Psoas muscle (tissue), 8 donors: Measurements from ENCODE around the gene RNF26. TPM values are rescaled to one million over a fixed set of nuclear protein-coding genes. Genes with fewer than 3 reads are reported as not detected.
"Not testable (repeated sequence)": the region's sequence is repeated elsewhere in the genome, so short reads cannot be mapped to it uniquely, and the experiment has no call there.

ENCODE experiments used
- ATAC-seq, 4 donors: fragments of 200-7000 bp; cut with Tn5 transposase; one replicate each; pipeline ENCODE4 v1.9.1; 2020; ENCODE audit warnings: moderate library complexity in 3 of 4, mild to moderate bottlenecking in 2 of 4
- DNase-seq, 2 donors: peaks; one replicate each; pipeline ENCODE4 v3.0.0-alpha.2; 2020
- H3K27ac ChIP-seq: fragments of 200-600 bp; one replicate; pipeline ENCODE4 v1.8.0; 2022
- H3K27me3 ChIP-seq, 3 donors: fragments of 200-600 bp in 1 of 3; one replicate each; pipeline versions ENCODE4 v1.6.1 to v1.8.0; 2013 to 2022; ENCODE audit warnings: low read length in 2 of 3, mild to moderate bottlenecking in 2 of 3, moderate library complexity in 1 of 3; ENCODE audit not compliant: insufficient read depth in 3 of 3
- H3K36me3 ChIP-seq, 2 donors: fragments of 200-600 bp in 1 of 2; one replicate each; pipeline versions ENCODE4 v1.6.1 to v1.8.0; 2013 to 2022; ENCODE audit warnings: low read depth in 1 of 2, mild to moderate bottlenecking in 1 of 2, moderate library complexity in 1 of 2; ENCODE audit not compliant: insufficient read depth in 1 of 2
- H3K4me1 ChIP-seq: fragments of 200-600 bp; one replicate; pipeline ENCODE4 v1.8.0; 2022
- H3K4me3 ChIP-seq: fragments of 200-600 bp; one replicate; pipeline ENCODE4 v1.8.0; 2022; ENCODE audit warnings: mild to moderate bottlenecking
- H3K9me3 ChIP-seq: fragments of 200-600 bp; one replicate; pipeline ENCODE4 v1.8.0; 2022
- WGBS, 3 donors: extraction: QIAGEN DNeasy Blood & Tissue Kit; methylation state at CpG; one replicate each; pipeline versions ENCODE4 v1.1.6 to v1.1.7; 2013; 5-methylcytosine and 5-hydroxymethylcytosine counted together
- intact Hi-C, 2 donors: fragments of 100-400 bp; cut with DNase I; formaldehyde crosslinking; loops; one replicate each; pipeline versions ENCODE4 v1.11.0 to v1.14.2; 2022
- polyA plus RNA-seq, 3 donors: library from polyadenylated mRNA; stranded (reverse); fragments of 200-250 nt; gene quantifications; one replicate each; pipeline ENCODE4 v1.2.3, GENCODE V29; 2013
- total RNA-seq, 4 donors: library from RNA; stranded (reverse); fragmentation: NEBNext Ultra II Directional in 2 of 4; extraction: Animal tissue kit (Norgen Biotek cat#: 25700) in 2 of 4; gene quantifications; one replicate each; pipeline versions ENCODE4 v1.2.1 to v1.2.4, GENCODE V29; 2021 to 2023
- TF ChIP-seq, protein P1 (sequence below): fragments of 200-600 bp; IDR thresholded peaks from one replicate; pipeline ENCODE4 v1.8.0; 2022; ENCODE audit warnings: antibody characterized with exemption
- donor health status: healthy with polysubstance abuse.
- donor health status: DM: no; HTN: no; CAD: no; lungs with moderate emphysema.
- donor health status: Bipolar disorder and iron deficiency.
- donor health status: healthy.
- donor health status: DM: yes; HTN: yes; CAD: no.
- donor health status: DM: no; HTN: no; CAD: no.
- donor health status: DM: no; HTN: no; CAD: no.
- donor health status: DM: yes; HTN: yes; CAD: no.

Gene RNF26
- total and polyA plus RNA-seq, 7 donors, result 5.8 to 8.9 (median 7.3) TPM

DNA sequence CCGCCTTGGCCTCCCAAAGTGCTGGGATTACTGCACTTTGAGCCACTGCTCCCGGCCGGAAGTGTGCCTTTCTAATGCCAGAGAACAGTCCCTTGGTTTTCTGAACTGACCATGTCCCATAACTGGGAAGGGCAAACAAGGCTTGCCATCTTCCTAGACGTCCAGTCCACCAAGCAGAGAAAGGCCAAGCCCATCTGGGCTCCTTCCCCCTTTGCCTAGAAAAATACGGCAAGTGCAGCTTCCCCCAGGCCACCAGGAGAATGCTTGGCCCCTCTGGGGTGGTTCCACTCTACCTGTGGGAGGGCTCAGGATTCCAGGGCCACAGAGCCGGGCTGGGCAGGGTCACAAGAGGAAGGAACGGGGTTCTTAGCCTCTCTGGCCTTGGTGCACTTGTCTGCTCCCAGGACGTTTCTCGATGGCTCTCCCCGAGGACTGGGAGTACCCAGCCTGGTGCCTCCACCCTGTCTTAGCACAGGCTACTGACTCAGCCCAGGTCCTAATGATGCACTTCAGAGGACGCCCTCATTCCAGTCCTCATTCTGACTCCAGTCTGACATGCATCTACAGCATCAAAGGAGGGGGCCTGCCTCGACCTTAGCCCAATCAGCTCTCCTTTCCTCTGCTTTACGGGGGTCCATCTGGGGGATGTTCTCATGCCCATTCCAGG, 46.0 kb downstream of the RNF26 start:
- peaks cover 46% of the 10 kb centered on the region for H3K4me1 ChIP-seq
- intact Hi-C loops, result loop anchor here in 1 of 2 donors (10.0 kb wide), 1 partner anchor 95 kb away; no protein-coding TSS in a partner anchor
- 29 to 38% (median 36%) methylated on average over 13 of the region's 13 CpGs for WGBS, 3 donors
- ATAC-seq, result peak in 2 of 4 donors; percentile 11 to 32
- TF ChIP-seq, protein P1, sequence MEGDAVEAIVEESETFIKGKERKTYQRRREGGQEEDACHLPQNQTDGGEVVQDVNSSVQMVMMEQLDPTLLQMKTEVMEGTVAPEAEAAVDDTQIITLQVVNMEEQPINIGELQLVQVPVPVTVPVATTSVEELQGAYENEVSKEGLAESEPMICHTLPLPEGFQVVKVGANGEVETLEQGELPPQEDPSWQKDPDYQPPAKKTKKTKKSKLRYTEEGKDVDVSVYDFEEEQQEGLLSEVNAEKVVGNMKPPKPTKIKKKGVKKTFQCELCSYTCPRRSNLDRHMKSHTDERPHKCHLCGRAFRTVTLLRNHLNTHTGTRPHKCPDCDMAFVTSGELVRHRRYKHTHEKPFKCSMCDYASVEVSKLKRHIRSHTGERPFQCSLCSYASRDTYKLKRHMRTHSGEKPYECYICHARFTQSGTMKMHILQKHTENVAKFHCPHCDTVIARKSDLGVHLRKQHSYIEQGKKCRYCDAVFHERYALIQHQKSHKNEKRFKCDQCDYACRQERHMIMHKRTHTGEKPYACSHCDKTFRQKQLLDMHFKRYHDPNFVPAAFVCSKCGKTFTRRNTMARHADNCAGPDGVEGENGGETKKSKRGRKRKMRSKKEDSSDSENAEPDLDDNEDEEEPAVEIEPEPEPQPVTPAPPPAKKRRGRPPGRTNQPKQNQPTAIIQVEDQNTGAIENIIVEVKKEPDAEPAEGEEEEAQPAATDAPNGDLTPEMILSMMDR, result no peak
- H3K4me3 ChIP-seq, result peak overlapping the region; percentile 84
- peak overlapping the region; percentile 97 for H3K27ac ChIP-seq
- peak; percentile 35 to 69 for DNase-seq
- no peaks in the 10 kb centered on the region for H3K27me3 ChIP-seq
- H3K36me3 ChIP-seq, result no peaks in the 10 kb centered on the region
- H3K9me3 ChIP-seq, result no peaks in the 10 kb centered on the region

- Histone ChIP-seq H3K27ac (peak overlapping the region; percentile 97), H3K4me3 (peak overlapping the region; percentile 84), H3K36me3 (no peaks in the 10 kb centered on the region), H3K9me3 (no peaks in the 10 kb centered on the region), H3K4me1 (peaks cover 41% of the 10 kb centered on the region), H3K27me3 (no peaks in the 10 kb centered on the region)
- 6 to 10% (median 8%) methylated on average over 10 of the region's 10 CpGs for WGBS, 3 donors
- no peak for ATAC-seq
- TF ChIP-seq, protein P1, result no peak
- intact Hi-C loops, result loop anchor here in 1 of 2 donors (10.0 kb wide), 1 partner anchor 94 kb away; no protein-coding TSS in a partner anchor
- peak in 1 of 2 donors; percentile 12 for DNase-seq
Measured at GRCh38 chr11:119380827-119381180, 46.5 kb downstream of the RNF26 start.

- peak; percentile 81 to 84 (median 83) for ATAC-seq
- TF ChIP-seq, protein P1, result peak; percentile 91
- peaks cover 35% of the 10 kb centered on the region for H3K4me1 ChIP-seq
- no peaks in the 10 kb centered on the region for H3K27me3 ChIP-seq
- peak within 1 kb of the TSS; percentile 84 for H3K4me3 ChIP-seq
- peak; percentile 96 to 98 for DNase-seq
- intact Hi-C loops, result loop anchor here in 1 of 2 donors (10.0 kb wide), 1 partner anchor 93 kb away; no protein-coding TSS in a partner anchor
- H3K27ac ChIP-seq, result peak within 1 kb of the TSS; percentile 97
- no peaks in the 10 kb centered on the region for H3K9me3 ChIP-seq
- H3K36me3 ChIP-seq, result no peaks in the 10 kb centered on the region
- WGBS, 3 donors, result 0 to 1% (median 0%) methylated on average over 54 of the region's 54 CpGs
Measured at GRCh38 chr11:119381181-119381988, 47.1 kb downstream of the RNF26 start, which contains the start of gene USP2. USP2 (minus strand) TSS chr11:119381690; CDS start chr11:119373480, 8,210 bp downstream.

GRCh38 chr11:119382101-119382500, 47.8 kb downstream of the RNF26 start:
- 9 to 17% (median 11%) methylated on average over 9 of the region's 9 CpGs for WGBS, 3 donors
- ATAC-seq (no peak), DNase-seq (no peak)
- Histone ChIP-seq H3K27ac (peak overlapping the region; percentile 97), H3K36me3 (no peaks in the 10 kb centered on the region), H3K4me1 (peaks cover 33% of the 10 kb centered on the region), H3K4me3 (peak overlapping the region; percentile 84), H3K27me3 (no peaks in the 10 kb centered on the region), H3K9me3 (no peaks in the 10 kb centered on the region)
- intact Hi-C loops, result loop anchor here (2.0 to 10.0 kb wide), 2 partner anchors 93 to 95 kb away; no protein-coding TSS in a partner anchor
- TF ChIP-seq, protein P1, result no peak

DNA sequence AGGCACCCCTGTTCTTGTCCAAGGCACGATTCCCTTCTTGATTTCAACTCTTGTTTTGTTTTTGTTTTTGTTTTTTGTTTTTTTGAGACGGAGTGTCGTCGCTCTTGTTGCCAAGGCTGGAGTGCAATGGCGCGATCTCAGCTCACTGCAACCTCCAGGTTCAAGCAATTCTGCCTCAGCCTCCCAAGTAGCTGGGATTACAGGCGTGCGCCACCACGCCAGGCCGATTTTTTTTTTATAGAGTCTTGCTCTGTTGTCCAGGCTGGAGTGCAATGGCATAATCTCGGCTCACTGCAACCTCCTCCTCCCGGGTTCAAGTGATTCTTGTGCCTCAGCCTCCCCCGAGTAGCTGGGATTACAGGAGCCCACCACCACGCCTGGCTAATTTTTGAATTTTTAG, 48.2 kb downstream of the RNF26 start:
- H3K27me3 ChIP-seq, ATAC-seq, H3K36me3 ChIP-seq, DNase-seq, H3K9me3 ChIP-seq: not testable (repeated sequence)
- WGBS, 3 donors, result 90 to 93% (median 91%) methylated on average over 14 of the region's 14 CpGs
- intact Hi-C loops, result loop anchor here (2.0 to 10.0 kb wide), 2 partner anchors 92 to 94 kb away; no protein-coding TSS in a partner anchor
- Histone ChIP-seq H3K27ac (peak overlapping the region; percentile 97), H3K4me3 (peak overlapping the region; percentile 84), H3K4me1 (peaks cover 30% of the 10 kb centered on the region)
